Measurements from ENCODE around the gene LIN54. TPM values are rescaled to one million over a fixed set of nuclear protein-coding genes. Genes with fewer than 3 reads are reported as not detected.
"Not testable (repeated sequence)": the region's sequence is repeated elsewhere in the genome, so short reads cannot be mapped to it uniquely, and the experiment has no call there.

Gene LIN54
- total RNA-seq, 2 donors from 2014 or later: 2.0 to 2.9 TPM

- Histone ChIP-seq H3K4me1 (no peaks in the 10 kb centered on the region), H3K4me3 (no peak overlapping the region), H3K27ac (no peak overlapping the region), H3K9me3 (no peaks in the 10 kb centered on the region), H3K27me3 (no peaks in the 10 kb centered on the region), H3K36me3 (replicated peaks in 1 of 2; ENCODE audit: insufficient read depth in 1 of 2, low read depth in 2 of 2) (no peaks in the 10 kb centered on the region)
- TF ChIP-seq CTCF (IDR thresholded peaks at IDR 0.05) (no peak), POLR2A (IDR thresholded peaks at IDR 0.05) (no peak)
- no peak for ATAC-seq
- intact Hi-C loops (cut with DNase I): no loop called here
- WGBS, 2 donors: 33 to 49% methylated on average over 3 of the region's 3 CpGs
- DNase-seq: no peak
Observed at GRCh38 chr4:83028976-83029375, 18.4 kb upstream of the LIN54 start.

DNA sequence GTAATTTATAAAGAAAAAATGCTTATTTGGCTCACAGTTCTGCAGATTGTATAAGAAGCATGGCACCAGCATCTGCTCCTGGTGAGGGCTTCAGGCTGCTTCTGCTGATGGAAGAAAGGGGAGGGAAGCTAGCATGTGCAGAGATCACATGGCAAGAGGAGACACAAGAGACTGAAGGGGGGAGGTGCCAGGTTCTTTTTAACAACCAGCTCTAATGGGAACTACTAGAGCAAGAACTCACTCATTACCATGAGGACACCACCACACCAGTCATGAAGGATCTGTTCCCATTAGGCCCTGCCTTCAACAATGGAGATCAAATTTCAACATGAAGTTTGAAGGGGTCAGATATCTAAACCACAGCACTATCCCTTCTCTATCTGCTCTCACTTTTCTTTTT is 14.9 kb upstream of the LIN54 start:
- ATAC-seq (no peak), DNase-seq (no peak)
- no peak for TF ChIP-seq CTCF (IDR thresholded peaks at IDR 0.05)
- no peak for TF ChIP-seq POLR2A (IDR thresholded peaks at IDR 0.05)
- H3K27me3 ChIP-seq: no peaks in the 10 kb centered on the region
- intact Hi-C loops (cut with DNase I): no loop called here
- no peaks in the 10 kb centered on the region for H3K9me3 ChIP-seq
- H3K27ac ChIP-seq: no peak overlapping the region
- no peak overlapping the region for H3K4me3 ChIP-seq
- no peaks in the 10 kb centered on the region for H3K36me3 ChIP-seq (replicated peaks in 1 of 2; ENCODE audit: insufficient read depth in 1 of 2, low read depth in 2 of 2)
- H3K4me1 ChIP-seq: no peaks in the 10 kb centered on the region

- H3K4me1 ChIP-seq: no peaks in the 10 kb centered on the region
- DNase-seq (no peak), ATAC-seq (no peak)
- H3K36me3 ChIP-seq (replicated peaks in 1 of 2; ENCODE audit: insufficient read depth in 1 of 2, low read depth in 2 of 2): no peaks in the 10 kb centered on the region
- TF ChIP-seq POLR2A (IDR thresholded peaks at IDR 0.05) (no peak), CTCF (IDR thresholded peaks at IDR 0.05) (no peak)
- intact Hi-C loops (cut with DNase I): no loop called here
- H3K4me3 ChIP-seq: no peak overlapping the region
- no peaks in the 10 kb centered on the region for H3K27me3 ChIP-seq
- H3K27ac ChIP-seq: no peak overlapping the region
- WGBS, 2 donors: 61 to 68% methylated on average over 2 of the region's 2 CpGs
- no peaks in the 10 kb centered on the region for H3K9me3 ChIP-seq
Observed at GRCh38 chr4:83024233-83024632, 13.6 kb upstream of the LIN54 start.

- intact Hi-C loops (cut with DNase I); H3K4me3 ChIP-seq; H3K27me3 ChIP-seq; DNase-seq; H3K4me1 ChIP-seq; H3K9me3 ChIP-seq; ATAC-seq; H3K36me3 ChIP-seq (replicated peaks in 1 of 2; ENCODE audit: insufficient read depth in 1 of 2, low read depth in 2 of 2); H3K27ac ChIP-seq: not testable (repeated sequence)
- 65 to 89% methylated on average over 1 of the region's 1 CpG for WGBS, 2 donors
Observed at GRCh38 chr4:83023599-83023998, 13.0 kb upstream of the LIN54 start.

- 66 to 73% methylated on average over 2 of the region's 2 CpGs for WGBS, 2 donors
- H3K36me3 ChIP-seq (replicated peaks in 1 of 2; ENCODE audit: insufficient read depth in 1 of 2, low read depth in 2 of 2): no peaks in the 10 kb centered on the region
- no peak for ATAC-seq
Observed at GRCh38 chr4:83022724-83023450, 12.3 kb upstream of the LIN54 start.

More at GRCh38 chr4:83022724-83023450, 12.3 kb upstream of the LIN54 start:
- Histone ChIP-seq H3K27me3 (no peaks in the 10 kb centered on the region), H3K9me3 (no peaks in the 10 kb centered on the region), H3K4me3 (no peak overlapping the region), H3K27ac (no peak overlapping the region), H3K4me1 (no peaks in the 10 kb centered on the region)
- no peak for TF ChIP-seq POLR2A (IDR thresholded peaks at IDR 0.05)
- TF ChIP-seq CTCF (IDR thresholded peaks at IDR 0.05): no peak
- DNase-seq: no peak
- intact Hi-C loops (cut with DNase I): no loop called here
